T-cell (primary cell): ENCODE results near the gene CLCN7. TPM values are rescaled to one million over a fixed set of nuclear protein-coding genes. Genes with fewer than 3 reads are reported as not detected.

Experiments used
- ATAC-seq, 4 experiments: fragments of 200-7000 bp in 3 of 4; fragments of 150-1000 bp in 1 of 4; cut with Tn5 transposase; replicated peaks in 1 of 4; 1 replicate in 3 of 4; 2 replicates in 1 of 4; pipeline ENCODE4 v1.10.0; 2021; ENCODE audit warnings: moderate library complexity in 3 of 4, mild to moderate bottlenecking in 2 of 4, moderate number of reproducible peaks in 1 of 4
- CTCF ChIA-PET, 2 donors: fragments of 300-600 bp; sonication (Branson Sonifier 250); formaldehyde crosslinking; loops; one replicate each; lab custom pipeline; 2022; ENCODE audit warnings: antibody characterized with exemption in 2 of 2; lab: Charles Lee
- POLR2A ChIA-PET, 2 donors: fragments of 300-600 bp; sonication (Branson Sonifier 250); formaldehyde crosslinking; loops; one replicate each; lab custom pipeline; 2022; ENCODE audit warnings: antibody characterized with exemption in 2 of 2; lab: Charles Lee
- DNase-seq, 35 experiments: peaks; one replicate each; pipeline versions ENCODE4 v3.0.0 to v3.0.0-alpha.2; 2013 to 2023
- H3K27ac ChIP-seq: one replicate; pipeline ENCODE4 v1.5.1; 2013; ENCODE audit warnings: low read length
- H3K27me3 ChIP-seq, 2 experiments: replicated peaks in 1 of 2; 1 replicate in 1 of 2; 2 replicates in 1 of 2; pipeline versions ENCODE4 v1.6.1 to v1.7.0; 2013; ENCODE audit warnings: low read length in 1 of 2, mixed read lengths in 1 of 2; ENCODE audit not compliant: control insufficient read depth in 2 of 2, insufficient read depth in 2 of 2; ENCODE audit errors: extremely low read depth in 1 of 2
- H3K36me3 ChIP-seq, 2 donors: 1 replicate in 1 of 2; 2 replicates in 1 of 2; pipeline versions ENCODE4 v1.6.1 to v1.7.0; 2013; ENCODE audit warnings: low read length in 1 of 2; ENCODE audit not compliant: control insufficient read depth in 2 of 2, insufficient read depth in 1 of 2; ENCODE audit errors: extremely low read depth in 1 of 2
- H3K4me1 ChIP-seq, 2 experiments: 1 replicate in 1 of 2; 2 replicates in 1 of 2; pipeline versions ENCODE4 v1.6.1 to v1.7.0; 2013; ENCODE audit warnings: low read length in 2 of 2, mixed read lengths in 1 of 2; ENCODE audit not compliant: insufficient read depth in 2 of 2, control insufficient read depth in 1 of 2; ENCODE audit errors: extremely low read depth in 1 of 2
- H3K4me3 ChIP-seq, 2 donors: 1 replicate in 1 of 2; 2 replicates in 1 of 2; pipeline versions ENCODE4 v1.5.1 to v1.7.0; 2013; ENCODE audit warnings: mild to moderate bottlenecking in 2 of 2, low read length in 1 of 2, moderate library complexity in 1 of 2; ENCODE audit not compliant: control insufficient read depth in 1 of 2; ENCODE audit errors: extremely low read depth in 1 of 2
- H3K9me3 ChIP-seq: 2 replicates; pipeline ENCODE4 v1.7.0; 2013
- H3K27ac Mint-ChIP-seq, 2 donors: one replicate each; pipeline ENCODE4 v1.8.0; 2020 to 2021; ENCODE audit warnings: mild to moderate bottlenecking in 2 of 2, mixed read lengths in 2 of 2
- H3K27me3 Mint-ChIP-seq, 2 donors: one replicate each; pipeline ENCODE4 v1.8.0; 2021 to 2022; ENCODE audit warnings: mixed read lengths in 2 of 2
- H3K36me3 Mint-ChIP-seq: one replicate; pipeline ENCODE4 v1.8.0; 2021; ENCODE audit warnings: mixed read lengths
- H3K4me1 Mint-ChIP-seq, 3 donors: one replicate each; pipeline ENCODE4 v1.8.0; 2020 to 2022; ENCODE audit warnings: mixed read lengths in 3 of 3, mild to moderate bottlenecking in 1 of 3
- H3K4me3 Mint-ChIP-seq, 3 donors: one replicate each; pipeline ENCODE4 v1.8.0; 2020 to 2022; ENCODE audit warnings: mild to moderate bottlenecking in 3 of 3, mixed read lengths in 3 of 3, moderate library complexity in 3 of 3
- H3K9me3 Mint-ChIP-seq, 3 donors: one replicate each; pipeline ENCODE4 v1.8.0; 2020 to 2022; ENCODE audit warnings: mixed read lengths in 3 of 3
- WGBS: methylation state at CpG from one replicate; pipeline ENCODE4 v1.1.5; 2013; ENCODE audit warnings: missing lambda C conversion rate; ENCODE audit not compliant: insufficient coverage; 5-methylcytosine and 5-hydroxymethylcytosine counted together
- total RNA-seq, 35 experiments: library from RNA in 6 of 35; stranded (reverse) in 6 of 35; fragments of 120-200 nt in 1 of 35; gene quantifications; one replicate each; pipeline versions ENCODE4 v1.2.1 to v1.2.4 and lab custom pipeline; 2013 to 2026

Gene CLCN7
- total RNA-seq, 5 donors from 2014 or later (not counting 1 experiment from before 2014, with no cell fraction given), result 77.1 to 141 (median 114) TPM

GRCh38 chr16:1430214-1430758 is 44.5 kb downstream of the CLCN7 start:
- no peak for ATAC-seq
- Histone ChIP-seq H3K4me3 (no peak overlapping the region), H3K27ac (no peak overlapping the region), H3K4me1 (peaks cover 0 to 36% of the 10 kb centered on the region in 2 experiments), H3K27me3 (peaks cover 0 to 38% of the 10 kb centered on the region in 2 experiments), H3K36me3 (no peaks in the 10 kb centered on the region), H3K9me3 (no peaks in the 10 kb centered on the region)
- ChIA-PET CTCF (no interaction called here), POLR2A (no interaction called here)
- 65% methylated on average over 11 of the region's 14 CpGs for WGBS
- H3K9me3 Mint-ChIP-seq, result no peaks in the 10 kb centered on the region
- no peak overlapping the region for H3K27ac Mint-ChIP-seq
- H3K4me1 Mint-ChIP-seq, result no peaks in the 10 kb centered on the region
- H3K27me3 Mint-ChIP-seq, result peaks cover 0 to 3% of the 10 kb centered on the region in 2 donors
- no peak for DNase-seq
- no peaks in the 10 kb centered on the region for H3K36me3 Mint-ChIP-seq
- H3K4me3 Mint-ChIP-seq, result no peak overlapping the region

GRCh38 chr16:1429631-1430030 is 45.2 kb downstream of the CLCN7 start:
- Mint-ChIP-seq H3K4me3 (no peak overlapping the region), H3K4me1 (no peaks in the 10 kb centered on the region)

DNA sequence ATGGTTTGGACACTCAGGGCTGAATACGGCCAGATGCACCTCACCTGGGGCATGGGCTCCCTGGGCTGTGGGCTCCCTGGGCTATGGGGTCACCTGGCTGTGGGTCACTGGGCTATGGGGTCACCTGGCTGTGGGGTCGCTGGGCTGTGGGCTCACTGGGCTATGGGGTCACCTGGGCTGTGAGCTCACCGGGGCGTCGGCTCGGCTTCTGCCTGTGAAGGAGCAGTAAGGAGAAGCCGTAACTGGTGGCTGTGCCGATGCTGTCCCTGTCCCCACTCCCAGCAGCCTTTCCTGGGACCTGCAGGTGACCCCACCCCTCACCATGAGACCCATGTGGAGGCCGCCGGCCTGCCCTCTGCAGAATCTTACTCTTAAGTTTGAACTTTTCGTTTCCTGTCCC is 45.8 kb downstream of the CLCN7 start:
- no peak for ATAC-seq
- POLR2A ChIA-PET, result interaction anchor here in 1 of 2 donors (0.6 kb wide), 1 partner anchor 354 kb away, joined by 4 read pairs; the partner anchor contains the start of genes NUBP2 and SPSB3

More at GRCh38 chr16:1429631-1430030, 45.2 kb downstream of the CLCN7 start:
- Mint-ChIP-seq H3K27me3 (peaks cover 0 to 3% of the 10 kb centered on the region in 2 donors), H3K27ac (no peak overlapping the region), H3K36me3 (no peaks in the 10 kb centered on the region), H3K9me3 (no peaks in the 10 kb centered on the region)
- no peak for DNase-seq
- no peak overlapping the region for H3K27ac ChIP-seq
- ChIA-PET POLR2A (interaction anchor here in 1 of 2 donors (0.6 kb wide), 1 partner anchor 353 kb away, joined by 4 read pairs; the partner anchor contains the start of genes NUBP2 and SPSB3), CTCF (no interaction called here)
- H3K36me3 ChIP-seq, result no peaks in the 10 kb centered on the region
- H3K27me3 ChIP-seq, result peaks cover 0 to 38% of the 10 kb centered on the region in 2 experiments
- peaks cover 0 to 36% of the 10 kb centered on the region in 2 experiments for H3K4me1 ChIP-seq
- ATAC-seq, result no peak
- H3K9me3 ChIP-seq, result no peaks in the 10 kb centered on the region
- no peak overlapping the region for H3K4me3 ChIP-seq
- 94% methylated on average over 13 of the region's 13 CpGs for WGBS

GRCh38 chr16:1428511-1428910 is 46.3 kb downstream of the CLCN7 start:
- H3K4me3 Mint-ChIP-seq, result no peak overlapping the region
- peaks cover 0 to 3% of the 10 kb centered on the region in 2 donors for H3K27me3 Mint-ChIP-seq
- no peak overlapping the region for H3K4me3 ChIP-seq
- H3K36me3 ChIP-seq, result no peaks in the 10 kb centered on the region
- WGBS, result 21% methylated on average over 8 of the region's 21 CpGs
- peaks cover 0 to 31% of the 10 kb centered on the region in 2 experiments for H3K4me1 ChIP-seq
- H3K9me3 ChIP-seq, result no peaks in the 10 kb centered on the region
- DNase-seq (peak in 17 of 35 experiments; percentile 17 to 51 (median 33)), ATAC-seq (peak; percentile 41 to 77 (median 60))
- H3K27ac ChIP-seq, result no peak overlapping the region
- H3K27me3 ChIP-seq, result peaks cover 0 to 38% of the 10 kb centered on the region in 2 experiments
- CTCF ChIA-PET, result no interaction called here
- no peaks in the 10 kb centered on the region for H3K9me3 Mint-ChIP-seq
- H3K27ac Mint-ChIP-seq, result no peak overlapping the region
- no peaks in the 10 kb centered on the region for H3K4me1 Mint-ChIP-seq
- no peaks in the 10 kb centered on the region for H3K36me3 Mint-ChIP-seq
- POLR2A ChIA-PET, result no interaction called here

More for the DNA sequence above, 45.8 kb downstream of the CLCN7 start:
- Mint-ChIP-seq H3K4me1 (no peaks in the 10 kb centered on the region), H3K27me3 (peaks cover 0 to 3% of the 10 kb centered on the region in 2 donors), H3K4me3 (no peak overlapping the region), H3K27ac (no peak overlapping the region), H3K36me3 (no peaks in the 10 kb centered on the region), H3K9me3 (no peaks in the 10 kb centered on the region)
- DNase-seq, result no peak
- H3K4me3 ChIP-seq, result no peak overlapping the region
- H3K27me3 ChIP-seq, result peaks cover 0 to 38% of the 10 kb centered on the region in 2 experiments
- CTCF ChIA-PET, result no interaction called here
- peaks cover 0 to 36% of the 10 kb centered on the region in 2 experiments for H3K4me1 ChIP-seq
- no peaks in the 10 kb centered on the region for H3K9me3 ChIP-seq
- no peaks in the 10 kb centered on the region for H3K36me3 ChIP-seq
- no peak overlapping the region for H3K27ac ChIP-seq
- 57% methylated on average over 3 of the region's 11 CpGs for WGBS

DNA sequence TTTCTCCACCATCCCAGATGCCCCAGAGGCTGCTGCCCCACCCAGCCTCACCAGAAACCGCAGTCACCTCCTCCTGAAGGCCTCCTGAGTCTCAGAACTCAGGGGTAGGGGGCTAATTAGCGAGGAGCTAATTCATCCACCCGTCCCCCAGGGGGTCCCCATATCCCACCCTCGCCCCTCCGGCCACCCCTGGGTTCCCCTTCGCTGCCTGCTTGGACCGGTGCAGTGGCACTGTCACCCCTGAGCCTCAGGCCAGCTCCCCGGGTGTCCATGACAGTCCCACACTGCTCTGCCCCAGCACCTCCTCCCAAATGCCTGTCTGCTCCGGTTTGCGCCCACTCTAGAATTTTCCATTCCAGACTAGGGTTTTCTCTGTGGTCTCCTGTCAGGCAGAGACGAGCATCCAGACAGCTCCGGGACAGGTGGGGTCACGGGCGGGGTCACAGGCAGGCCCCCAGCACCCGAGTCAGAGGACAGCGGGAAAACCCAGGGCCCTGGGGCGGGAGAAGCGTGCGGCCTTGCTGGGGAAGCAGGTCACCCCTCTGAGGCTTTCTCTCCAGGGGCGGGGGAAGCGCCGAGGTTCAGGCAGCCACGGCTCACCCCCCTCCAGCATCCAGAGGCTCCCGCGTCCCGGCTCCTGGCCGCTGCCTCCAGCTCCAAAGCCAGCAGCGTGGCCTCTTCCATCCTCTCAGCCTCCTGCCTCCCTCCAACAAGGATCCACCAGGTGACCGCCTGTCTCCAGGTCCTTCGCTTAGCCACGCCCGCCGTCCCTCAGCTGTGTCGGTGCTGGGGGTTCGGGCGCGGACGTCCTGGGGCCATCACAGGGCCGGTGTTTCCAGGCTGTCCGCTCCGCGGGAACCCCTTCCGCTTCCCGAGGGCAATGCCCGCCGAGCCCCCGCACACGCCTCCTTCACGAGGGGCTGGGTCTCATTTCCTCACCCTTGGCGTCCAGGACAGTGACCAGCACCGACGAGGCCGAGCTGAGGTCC is 47.1 kb downstream of the CLCN7 start:
- ATAC-seq, result no peak
- H3K27me3 ChIP-seq, result peaks cover 0 to 37% of the 10 kb centered on the region in 2 experiments
- Mint-ChIP-seq H3K27me3 (peaks cover 0 to 3% of the 10 kb centered on the region in 2 donors), H3K4me1 (no peaks in the 10 kb centered on the region), H3K9me3 (no peaks in the 10 kb centered on the region), H3K27ac (no peak overlapping the region), H3K36me3 (no peaks in the 10 kb centered on the region), H3K4me3 (no peak overlapping the region)
- WGBS, result 85% methylated on average over 51 of the region's 53 CpGs
- H3K9me3 ChIP-seq, result no peaks in the 10 kb centered on the region
- peaks cover 0 to 24% of the 10 kb centered on the region in 2 experiments for H3K4me1 ChIP-seq
- H3K4me3 ChIP-seq, result no peak overlapping the region
- CTCF ChIA-PET, result no interaction called here
- H3K36me3 ChIP-seq, result no peaks in the 10 kb centered on the region
- DNase-seq, result no peak
- POLR2A ChIA-PET, result no interaction called here
- no peak overlapping the region for H3K27ac ChIP-seq

- no peak for ATAC-seq
- Histone ChIP-seq H3K4me3 (no peak overlapping the region), H3K4me1 (peaks cover 0 to 16% of the 10 kb centered on the region in 2 experiments), H3K27ac (no peak overlapping the region), H3K27me3 (peaks cover 0 to 35% of the 10 kb centered on the region in 2 experiments), H3K36me3 (no peaks in the 10 kb centered on the region), H3K9me3 (no peaks in the 10 kb centered on the region)
- no peaks in the 10 kb centered on the region for H3K36me3 Mint-ChIP-seq
- peaks cover 0 to 3% (median 0%) of the 10 kb centered on the region in 3 donors for H3K4me1 Mint-ChIP-seq
- ChIA-PET CTCF (no interaction called here), POLR2A (no interaction called here)
- WGBS, result 92% methylated on average over 39 of the region's 42 CpGs
- H3K9me3 Mint-ChIP-seq, result no peaks in the 10 kb centered on the region
- no peak overlapping the region for H3K4me3 Mint-ChIP-seq
- H3K27ac Mint-ChIP-seq, result no peak overlapping the region
- H3K27me3 Mint-ChIP-seq, result peaks cover 0 to 3% of the 10 kb centered on the region in 2 donors
- DNase-seq, result no peak
These were observed 47.9 kb downstream of the CLCN7 start for GRCh38 chr16:1426734-1427471.
